IPS-11a (cell line): ENCODE measurements around the gene TSR1.

Experiments
- H3K4me3 ChIP-seq: one replicate; pipeline ENCODE4 v1.5.1; 2013; ENCODE audit warnings: low read depth, low read length, control low read depth

TSR1 gene

DNA sequence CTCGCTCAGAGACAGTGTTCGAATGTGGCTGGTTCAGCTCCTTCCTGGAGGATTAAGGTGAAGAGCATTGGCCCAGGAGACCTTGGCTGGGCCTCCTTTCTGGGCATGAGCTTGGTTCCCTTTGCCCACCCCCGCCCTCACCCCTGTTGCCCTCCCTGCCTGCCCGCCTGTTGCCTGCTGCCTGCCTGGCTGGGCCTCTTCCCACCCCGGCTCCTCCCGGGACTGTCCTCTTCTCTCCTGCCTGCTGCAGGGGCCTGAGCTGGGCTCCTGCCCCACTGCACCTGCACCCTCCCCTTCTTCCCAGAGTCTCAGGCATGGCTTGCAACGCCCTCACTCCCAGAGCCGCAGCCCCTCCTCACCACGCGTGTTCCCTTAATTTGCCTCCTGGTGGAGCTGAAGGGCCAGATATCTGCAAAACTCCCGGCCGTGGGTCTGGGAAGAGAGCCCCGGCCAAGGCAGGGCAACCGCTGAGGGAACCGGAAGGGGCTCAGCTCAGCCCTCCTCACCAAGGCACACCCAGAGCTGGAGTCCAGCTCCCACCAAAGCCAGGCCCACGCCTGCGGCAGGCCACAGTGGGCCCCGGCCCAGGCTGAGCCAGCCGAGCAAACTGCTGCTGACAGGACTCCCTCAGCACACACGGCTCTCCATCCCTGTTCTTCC lies 33.4 kb upstream of the TSR1 start:
- H3K4me3 ChIP-seq, result no peak overlapping the region

DNA sequence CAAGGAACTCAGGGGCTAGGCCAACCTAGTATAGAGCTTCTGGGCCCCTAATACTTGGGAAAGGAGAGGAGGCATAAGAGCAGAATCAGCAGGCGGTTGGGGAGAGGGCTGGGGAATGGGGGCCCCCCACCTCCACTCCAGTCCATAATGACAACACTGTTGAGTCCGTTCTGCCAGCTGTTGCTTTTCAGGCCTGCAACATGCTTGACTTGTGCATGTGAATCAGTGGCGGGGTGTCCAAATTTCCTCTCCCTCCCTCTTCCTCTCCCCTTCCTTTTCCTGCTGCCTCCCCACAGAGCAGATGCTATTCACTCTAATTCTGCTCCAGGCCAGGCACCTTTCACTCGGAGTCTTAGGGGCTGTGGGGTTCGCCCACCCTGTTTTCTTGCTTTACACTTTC lies 32.8 kb upstream of the TSR1 start:
- H3K4me3 ChIP-seq, result no peak overlapping the region

DNA sequence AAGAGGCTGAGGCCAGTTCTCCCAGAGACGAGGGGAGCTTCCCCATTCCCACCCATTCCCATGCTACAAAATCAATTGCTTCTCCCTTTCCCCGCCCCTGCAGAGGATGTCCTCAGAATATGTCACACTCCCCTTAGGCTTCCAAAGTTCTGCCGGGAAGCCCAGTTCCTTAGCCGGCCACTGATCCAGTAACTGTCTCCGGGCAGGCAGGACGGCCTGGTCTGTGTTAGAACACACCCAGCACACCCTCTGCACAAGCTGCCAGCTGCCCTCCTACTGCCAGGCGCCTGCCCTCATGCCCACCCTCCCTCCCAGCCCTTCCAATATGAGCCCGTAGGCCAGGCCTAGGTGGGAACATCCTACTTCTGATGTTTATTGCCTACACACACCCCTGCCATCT lies 32.1 kb upstream of the TSR1 start:
- H3K4me3 ChIP-seq, result no peak overlapping the region

DNA sequence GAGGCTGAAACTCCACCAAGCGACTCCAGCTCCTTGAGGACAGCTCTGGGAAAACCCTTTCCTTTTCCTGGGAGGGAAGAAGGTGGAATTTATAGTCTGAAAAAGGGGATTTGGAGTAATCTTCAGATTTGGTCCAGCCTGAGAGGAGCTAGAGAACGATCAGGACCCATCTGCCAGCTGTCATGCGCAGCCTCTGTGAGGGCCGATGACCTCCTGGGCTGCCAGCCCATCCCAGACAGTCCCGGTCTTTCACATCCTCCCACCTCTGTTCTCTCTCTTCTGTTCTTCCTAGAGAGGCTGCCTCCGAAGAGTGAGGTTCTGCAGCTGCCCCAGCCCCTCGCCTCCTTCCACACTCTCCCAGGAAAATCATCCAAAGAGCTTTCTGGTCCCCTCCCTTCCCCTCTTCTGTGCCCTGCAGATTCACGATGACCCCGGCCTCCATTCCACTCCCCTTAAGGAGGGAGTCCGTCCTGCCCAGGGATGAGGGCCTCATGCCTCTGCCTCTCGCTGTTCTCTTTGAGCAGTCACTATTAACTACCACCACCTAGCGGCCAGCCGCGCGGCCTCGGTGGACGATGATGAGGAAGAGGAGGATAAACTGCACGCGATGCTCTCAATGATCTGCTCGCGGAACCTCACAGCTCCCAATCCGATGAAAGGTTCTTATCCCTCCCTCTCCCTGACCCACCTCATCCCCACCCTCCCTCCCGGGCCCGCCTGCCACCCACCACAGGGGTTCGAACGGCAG lies 30.7 kb upstream of the TSR1 start:
- H3K4me3 ChIP-seq, result no peak overlapping the region

DNA sequence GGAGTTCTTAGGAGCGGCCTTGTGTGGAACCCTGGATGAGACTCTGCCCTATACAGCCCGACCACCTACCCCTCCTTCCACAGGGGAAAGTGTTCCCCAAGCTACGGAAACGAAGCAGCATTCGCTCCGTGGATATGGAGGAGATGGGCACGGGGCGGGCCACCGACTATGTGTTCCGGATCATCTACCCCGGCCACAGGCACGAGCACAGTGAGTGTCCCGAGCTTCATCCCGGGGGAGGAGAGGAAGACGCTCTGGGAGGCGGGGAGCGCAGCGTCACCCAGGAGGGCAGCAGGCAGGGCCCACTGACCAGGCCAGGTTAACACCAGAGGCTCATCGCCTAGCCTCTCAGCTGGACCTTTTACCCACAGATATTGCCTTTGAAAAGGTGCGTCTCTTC lies 28.9 kb upstream of the TSR1 start:
- H3K4me3 ChIP-seq, result no peak overlapping the region

DNA sequence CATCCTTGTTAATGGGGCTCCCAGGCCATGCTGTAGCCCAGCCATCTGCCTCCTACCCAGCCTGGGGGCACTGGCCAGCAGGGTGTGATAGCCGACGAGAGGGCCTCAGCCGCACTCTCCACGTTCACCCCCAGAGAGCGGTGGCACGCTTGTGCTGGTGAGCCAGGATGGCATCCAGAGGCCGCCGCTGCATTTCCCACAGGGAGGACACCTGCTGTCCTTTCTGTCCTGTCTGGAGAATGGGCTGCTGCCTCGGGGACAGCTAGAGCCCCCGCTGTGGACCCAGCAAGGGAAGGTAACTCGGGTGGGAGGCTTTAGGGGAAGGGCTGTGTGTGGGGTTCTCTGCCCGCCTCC lies 28.5 kb upstream of the TSR1 start:
- H3K4me3 ChIP-seq, result no peak overlapping the region

DNA sequence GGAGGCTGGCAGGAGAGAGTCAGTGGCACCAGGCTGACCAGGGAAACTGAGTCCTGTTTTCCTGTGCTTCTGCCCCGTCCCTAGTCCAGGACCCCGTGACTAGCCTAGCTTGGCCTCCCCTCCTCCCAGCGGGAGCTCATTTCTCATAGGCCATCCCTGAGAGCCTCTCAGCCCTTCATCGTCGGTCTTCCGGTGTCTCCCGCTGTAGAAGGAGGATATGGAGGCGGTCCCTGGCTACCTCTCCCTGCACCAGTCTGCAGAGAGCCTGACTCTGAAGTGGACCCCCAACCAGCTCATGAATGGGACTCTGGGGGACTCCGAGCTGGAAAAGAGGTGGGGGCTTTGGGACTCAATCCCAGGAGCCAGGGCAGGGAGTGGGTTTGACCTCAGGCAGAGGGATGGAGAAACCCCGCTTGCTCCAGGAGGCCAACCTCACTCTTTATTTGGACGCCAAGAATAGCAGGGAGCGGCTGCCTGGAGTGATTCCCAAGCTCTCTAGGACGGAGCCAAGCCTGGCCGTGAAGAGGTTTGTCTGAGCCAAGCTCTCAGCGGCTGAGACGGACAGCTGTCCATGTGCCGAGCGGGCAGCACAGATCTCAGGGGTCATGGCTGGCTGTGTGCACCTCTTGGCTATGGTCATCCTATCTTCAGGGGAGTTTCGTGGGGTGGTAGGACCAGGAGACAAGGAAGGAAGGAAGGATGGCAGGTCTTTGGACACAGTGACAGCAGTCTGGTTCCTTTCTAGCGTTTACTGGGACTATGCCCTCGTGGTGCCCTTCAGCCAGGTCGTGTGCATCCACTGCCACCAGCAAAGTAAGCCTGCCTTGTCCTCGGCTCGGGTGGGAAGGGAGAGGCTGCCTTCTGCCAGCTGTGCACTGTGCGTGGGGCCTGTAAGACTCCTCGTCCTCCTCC lies 27.9 kb upstream of the TSR1 start:
- no peak overlapping the region for H3K4me3 ChIP-seq

DNA sequence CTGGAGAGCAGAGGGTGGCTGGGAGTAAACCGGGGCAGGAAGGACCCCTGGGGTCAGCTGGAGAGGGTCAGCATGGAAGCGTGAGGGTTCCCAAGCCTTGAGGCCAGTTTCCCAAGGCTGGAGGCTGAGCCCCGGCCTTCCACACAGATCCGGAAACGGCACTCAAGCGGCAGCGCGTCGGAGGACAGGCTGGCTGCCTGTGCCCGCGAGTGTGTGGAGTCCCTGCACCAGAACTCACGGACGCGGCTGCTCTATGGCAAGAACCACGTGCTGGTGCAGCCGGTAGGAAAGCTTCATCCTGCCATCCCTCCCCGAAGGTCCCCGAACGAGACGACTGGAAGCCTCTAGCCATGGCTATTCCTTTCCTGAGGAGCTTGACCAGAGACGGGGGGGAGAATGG lies 27.1 kb upstream of the TSR1 start:
- H3K4me3 ChIP-seq, result no peak overlapping the region

DNA sequence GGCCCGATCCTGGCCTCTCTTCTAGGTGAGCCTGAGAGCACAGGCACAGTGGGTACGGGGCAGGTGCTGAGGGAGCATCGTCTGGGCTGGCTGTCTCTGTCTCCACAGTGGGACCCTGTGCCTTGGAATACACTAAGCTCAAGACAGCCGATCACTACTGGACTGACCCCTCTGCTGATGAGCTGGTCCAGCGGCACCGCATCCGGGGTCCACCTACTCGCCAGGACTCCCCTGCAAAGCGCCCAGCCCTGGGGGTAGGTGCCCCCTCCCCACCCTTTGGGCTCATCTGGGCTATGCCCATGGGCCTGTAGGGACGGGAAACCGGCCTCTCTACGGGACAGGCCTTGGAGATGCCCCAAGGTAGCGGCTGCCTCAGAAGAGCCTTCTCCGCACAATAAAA lies 26.6 kb upstream of the TSR1 start:
- no peak overlapping the region for H3K4me3 ChIP-seq

DNA sequence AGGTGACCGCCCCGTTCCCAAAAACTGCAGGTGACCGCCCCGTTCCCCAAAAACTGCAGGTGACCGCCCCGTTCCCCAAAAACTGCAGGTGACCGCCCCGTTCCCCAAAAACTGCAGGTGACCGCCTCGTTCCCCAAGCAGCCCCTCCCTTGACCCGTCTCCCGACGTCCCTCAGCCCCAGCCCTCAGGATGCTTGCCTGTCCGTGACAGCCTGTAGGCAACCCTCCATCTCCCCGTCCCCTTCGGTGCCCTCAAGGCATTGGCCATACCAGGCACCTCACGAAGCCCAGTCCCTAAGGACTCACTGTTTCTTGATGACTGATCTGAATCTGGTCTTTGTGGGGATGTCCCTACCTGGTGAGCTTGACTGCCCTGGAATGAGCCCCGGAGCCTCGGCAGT lies 26.2 kb upstream of the TSR1 start:
- no peak overlapping the region for H3K4me3 ChIP-seq

DNA sequence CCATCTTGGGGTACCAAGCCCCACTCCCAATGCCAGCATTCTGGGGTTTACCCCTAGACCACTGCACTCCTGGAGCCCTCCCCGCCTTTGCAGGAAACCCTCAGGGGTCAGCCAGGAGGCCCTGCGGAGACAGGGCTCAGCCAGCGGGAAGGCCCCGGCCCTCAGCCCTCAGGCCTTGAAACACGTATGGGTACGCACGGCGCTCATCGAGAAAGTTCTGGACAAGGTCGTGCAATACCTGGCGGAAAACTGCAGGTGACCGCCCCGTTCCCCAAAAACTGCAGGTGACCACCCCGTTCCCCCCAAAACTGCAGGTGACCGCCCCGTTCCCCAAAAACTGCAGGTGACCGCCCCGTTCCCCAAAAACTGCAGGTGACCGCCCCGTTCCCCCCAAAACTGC lies 25.8 kb upstream of the TSR1 start:
- no peak overlapping the region for H3K4me3 ChIP-seq

DNA sequence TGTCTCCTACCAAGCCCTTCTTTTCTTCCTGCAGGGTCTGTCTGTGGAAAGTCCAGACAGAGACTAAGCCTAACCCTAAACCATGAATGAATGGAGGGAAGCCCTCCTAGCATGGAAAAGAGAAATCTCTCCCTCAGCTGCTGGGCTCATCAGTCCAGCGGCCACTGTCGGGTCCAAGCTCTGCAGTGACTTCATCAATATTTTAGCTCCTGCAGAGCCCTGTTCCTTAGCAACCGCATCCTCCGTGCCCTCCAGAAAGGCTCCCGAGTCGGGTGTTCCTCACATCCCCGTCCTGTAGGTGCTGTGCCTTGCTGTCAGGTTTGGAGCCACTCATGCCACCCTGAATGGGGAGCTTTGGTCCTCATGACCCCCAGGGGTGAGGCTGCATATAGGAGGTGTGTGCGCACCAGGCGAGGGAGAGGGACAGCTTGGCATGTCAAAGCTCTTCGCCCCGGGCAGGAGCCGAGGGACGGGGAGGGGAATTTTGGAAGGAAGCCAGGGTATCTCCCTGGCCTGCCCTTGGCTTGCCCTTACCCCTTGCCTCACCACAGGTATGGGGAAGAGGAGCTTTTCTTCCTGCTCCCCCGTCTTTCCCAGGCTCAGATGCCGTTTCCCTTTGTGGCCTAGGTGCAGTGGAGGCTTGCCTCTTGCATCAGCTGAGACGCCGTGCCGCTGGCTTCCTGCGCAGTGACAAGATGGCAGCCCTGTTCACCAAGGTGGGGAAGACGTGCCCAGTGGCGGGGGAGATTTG lies 24.9 kb upstream of the TSR1 start:
- H3K4me3 ChIP-seq, result no peak overlapping the region

DNA sequence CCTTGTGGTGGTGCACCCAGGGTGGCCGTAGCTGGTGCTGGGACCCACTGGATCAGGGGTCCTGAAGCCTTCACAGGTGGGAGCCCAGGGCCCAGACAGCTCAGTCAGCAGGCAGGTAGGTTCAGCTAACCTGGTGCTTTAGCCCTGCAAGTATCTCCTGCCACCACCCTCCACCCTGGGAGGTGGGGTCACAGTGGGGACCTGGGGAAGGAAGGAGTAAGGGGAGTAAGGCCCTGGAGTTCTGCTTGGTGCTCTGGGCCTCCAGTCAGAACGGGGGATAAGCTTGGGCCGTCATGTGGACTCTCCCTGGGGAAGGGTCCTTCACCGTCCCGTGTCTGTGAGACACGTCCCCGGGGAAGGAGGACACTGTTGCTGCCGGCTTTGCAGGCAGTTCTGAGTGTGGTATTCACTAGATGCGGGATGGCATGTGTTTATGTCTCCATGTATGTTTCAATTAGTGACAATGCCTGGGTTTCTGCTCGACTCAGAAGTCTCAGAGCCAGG lies 21.7 kb upstream of the TSR1 start:
- H3K4me3 ChIP-seq, result no peak overlapping the region

DNA sequence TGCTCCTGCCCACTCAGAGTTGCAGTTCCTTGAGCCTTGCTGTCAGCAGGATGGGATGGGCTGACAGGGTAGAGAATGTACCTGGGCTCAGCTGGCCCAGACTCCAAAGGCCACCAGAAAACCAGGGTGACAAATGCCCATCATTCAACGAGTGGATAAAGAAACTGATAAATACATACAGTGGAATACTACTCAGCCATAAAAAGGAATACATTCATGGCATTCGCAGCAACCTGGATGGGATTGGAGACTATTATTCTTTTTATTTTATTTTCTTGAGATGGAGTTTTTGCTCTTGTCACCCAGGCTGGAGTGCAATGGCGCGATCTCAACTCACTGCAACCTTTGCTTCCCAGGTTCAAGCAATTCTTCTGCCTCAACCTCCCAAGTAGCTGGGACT lies 21.0 kb upstream of the TSR1 start:
- H3K4me3 ChIP-seq, result no peak overlapping the region

DNA sequence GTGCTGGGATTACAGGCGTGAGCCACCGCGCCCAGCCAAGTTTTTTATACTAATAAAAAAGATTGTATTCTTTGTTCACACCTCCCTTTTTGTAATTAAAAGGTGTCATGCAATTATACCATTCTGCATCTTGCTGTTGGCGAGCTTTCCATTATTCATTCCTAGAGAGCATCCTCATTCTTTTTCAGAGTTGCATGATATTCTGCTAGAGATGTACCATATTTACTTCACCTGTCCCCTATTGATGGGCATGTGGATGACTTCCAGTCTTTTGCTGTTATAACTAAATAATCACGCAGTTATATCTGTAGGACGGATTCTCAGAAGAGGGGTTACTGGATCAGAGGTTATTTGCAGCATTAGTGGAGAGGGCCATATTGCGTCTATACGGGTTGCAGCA lies 18.1 kb upstream of the TSR1 start:
- no peak overlapping the region for H3K4me3 ChIP-seq

DNA sequence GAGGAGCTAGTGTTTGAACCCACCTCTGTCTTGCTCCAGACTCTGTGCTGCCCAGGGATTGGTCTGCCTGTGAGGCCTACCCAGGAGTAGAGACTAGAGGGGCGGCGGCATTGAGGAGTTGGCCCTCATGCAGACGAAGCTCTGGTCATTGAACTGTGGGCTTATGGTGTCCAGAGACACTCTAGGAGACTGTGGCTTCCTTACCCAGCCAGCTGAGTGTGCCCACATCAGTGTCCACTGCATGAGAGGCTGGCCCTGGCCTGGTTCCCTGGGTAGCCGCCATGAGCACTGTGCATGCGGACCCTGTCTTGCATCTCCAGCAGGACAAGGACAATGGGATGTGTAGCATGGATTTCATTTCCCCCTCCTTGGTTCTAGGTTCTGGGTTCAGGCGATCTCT lies 15.0 kb upstream of the TSR1 start:
- no peak overlapping the region for H3K4me3 ChIP-seq

DNA sequence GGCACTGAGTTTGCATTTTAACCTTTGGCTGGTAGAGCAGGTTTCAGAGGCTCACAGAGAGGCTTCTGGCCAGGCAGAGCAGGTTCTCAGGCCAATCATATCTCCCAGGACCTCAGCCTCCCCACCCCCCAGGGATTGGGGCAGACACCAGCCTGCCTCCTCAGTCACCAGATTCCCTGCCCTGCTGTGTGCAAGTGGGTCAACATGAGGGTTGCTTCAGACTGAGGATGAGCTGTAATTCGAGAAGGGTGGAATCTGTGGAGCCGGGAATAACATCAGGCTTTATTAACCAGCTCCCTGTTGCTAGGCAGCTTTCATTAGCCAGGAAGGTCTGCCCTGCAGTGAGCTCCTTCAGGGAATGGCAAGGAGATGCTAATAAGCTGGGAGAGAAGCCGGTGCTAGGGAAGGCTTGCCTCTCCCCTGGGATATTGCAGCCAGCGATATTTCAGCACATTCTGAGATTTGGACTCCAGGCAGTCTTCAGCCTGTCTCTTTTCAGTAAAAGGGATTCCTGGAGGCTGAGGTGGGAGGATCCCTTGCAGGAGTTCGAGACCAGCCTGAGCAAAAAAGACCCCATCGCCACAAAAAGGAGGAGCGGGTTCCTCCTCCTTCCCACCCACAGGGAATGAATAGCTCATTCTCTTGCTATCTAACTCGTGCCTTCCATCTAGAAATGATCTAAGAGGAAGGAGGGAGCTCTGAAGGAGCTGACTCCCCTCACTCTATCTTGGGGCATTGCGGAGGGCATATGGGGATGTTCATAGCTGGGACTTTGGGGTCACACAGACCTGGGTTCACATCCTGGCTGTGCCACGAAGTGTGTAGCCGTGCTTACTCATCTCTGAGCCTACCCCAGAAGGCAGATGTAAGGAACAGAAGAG lies 11.8 kb upstream of the TSR1 start:
- no peak overlapping the region for H3K4me3 ChIP-seq

DNA sequence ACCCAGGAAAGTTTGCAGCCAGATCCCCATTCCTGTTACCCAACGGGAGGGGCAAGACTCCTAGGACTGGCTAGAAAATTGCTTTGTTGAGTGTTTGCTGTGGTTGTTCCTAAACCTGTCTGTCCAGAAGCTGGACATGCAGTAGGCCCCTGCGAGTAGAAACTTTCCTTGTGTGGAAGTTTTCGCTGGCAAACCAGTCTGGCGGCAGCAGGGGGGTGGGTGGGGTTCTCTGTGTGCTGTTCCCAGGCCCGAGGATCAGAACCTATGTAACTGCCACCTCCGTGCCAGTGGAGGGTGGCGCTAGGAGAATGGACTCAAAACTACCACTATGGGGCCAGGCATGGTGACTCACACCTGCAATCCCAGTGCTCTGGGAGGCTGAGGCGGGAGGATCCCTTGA lies 10.2 kb upstream of the TSR1 start:
- H3K4me3 ChIP-seq, result no peak overlapping the region

DNA sequence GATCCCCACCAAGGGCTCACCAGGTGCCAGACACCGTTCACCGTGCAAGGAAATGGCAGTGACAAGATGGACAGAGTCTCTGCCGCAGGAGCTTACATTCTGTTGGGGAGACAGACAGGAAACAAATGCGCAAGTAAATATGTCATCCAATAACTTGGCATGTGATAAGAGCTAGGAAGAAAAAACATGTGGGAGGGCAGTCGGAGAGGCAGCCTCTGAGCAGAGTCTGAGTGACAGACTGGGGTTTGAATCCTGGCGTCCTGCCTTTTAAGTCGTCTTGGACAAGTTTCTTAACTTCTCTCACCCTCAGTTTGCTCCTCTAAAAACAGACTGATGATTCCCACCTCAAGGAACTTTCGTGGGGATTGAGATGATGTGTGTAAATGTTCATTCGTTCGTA lies 8.3 kb upstream of the TSR1 start:
- no peak overlapping the region for H3K4me3 ChIP-seq

DNA sequence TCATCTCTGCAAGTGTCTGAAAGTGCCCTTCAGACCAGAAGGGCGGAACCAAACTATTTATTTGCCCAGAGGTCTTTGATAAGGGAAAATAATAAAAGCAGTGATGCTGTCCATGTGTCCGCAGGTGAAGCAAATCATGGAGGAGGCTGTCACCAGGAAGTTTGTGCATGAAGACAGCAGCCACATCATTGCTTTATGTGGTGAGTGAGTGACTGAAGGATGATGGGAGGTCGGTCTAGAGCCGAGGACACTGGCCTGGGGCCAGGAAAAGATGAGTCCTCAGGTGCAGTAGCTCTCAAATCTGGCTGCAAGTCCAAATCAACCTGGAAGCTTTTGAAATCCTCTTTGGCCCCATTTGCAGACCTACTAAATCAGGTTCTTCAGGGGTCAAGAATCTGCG lies 7.2 kb upstream of the TSR1 start:
- H3K4me3 ChIP-seq, result no peak overlapping the region
